ENCODE results near the gene PRR23E. TPM values are rescaled to one million over a fixed set of nuclear protein-coding genes. Genes with fewer than 3 reads are reported as not detected.

PRR23E gene
- polyA plus RNA-seq, 1 of the 3 experiments (the other 2 are of a cell fraction): not detected

DNA sequence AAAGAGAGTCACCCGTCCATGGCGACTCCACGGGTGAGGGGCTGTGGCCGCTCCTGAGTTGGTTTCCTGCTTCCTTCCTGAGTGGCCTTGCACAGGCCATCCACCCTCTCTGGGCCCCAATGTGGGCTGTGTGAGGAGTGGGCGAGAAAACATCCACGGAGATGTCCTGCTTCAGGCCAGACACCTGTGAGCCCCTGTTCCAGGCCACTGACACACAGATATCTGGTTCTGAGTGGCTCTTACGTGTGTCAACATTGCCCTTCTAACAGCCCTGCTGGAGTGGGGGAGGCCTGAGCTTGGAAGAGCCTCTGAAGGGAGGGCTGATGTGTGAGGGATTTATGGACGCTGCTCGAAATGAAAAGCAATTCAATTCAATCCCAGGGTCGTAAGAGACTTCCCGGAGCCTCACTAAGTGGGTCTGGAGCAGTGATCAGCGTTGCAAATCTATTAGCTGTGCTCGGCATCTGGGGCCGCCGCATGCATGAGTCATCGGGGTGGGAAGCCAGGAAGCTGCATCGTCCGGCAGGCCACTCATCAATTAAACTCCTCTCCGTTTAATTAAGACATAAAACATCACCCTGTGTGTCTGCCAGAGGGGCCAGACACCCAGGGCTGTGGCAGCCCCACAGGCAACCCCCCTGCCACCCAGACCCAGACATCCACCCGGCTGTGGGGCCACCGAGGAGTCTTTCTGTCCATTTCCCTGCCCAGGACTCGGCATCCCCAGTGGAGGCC lies 20.0 kb upstream of the PRR23E start (continued):
- TF ChIP-seq, protein P1, sequence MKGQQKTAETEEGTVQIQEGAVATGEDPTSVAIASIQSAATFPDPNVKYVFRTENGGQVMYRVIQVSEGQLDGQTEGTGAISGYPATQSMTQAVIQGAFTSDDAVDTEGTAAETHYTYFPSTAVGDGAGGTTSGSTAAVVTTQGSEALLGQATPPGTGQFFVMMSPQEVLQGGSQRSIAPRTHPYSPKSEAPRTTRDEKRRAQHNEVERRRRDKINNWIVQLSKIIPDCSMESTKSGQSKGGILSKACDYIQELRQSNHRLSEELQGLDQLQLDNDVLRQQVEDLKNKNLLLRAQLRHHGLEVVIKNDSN (IDR thresholded peaks at IDR 0.05; ENCODE audit: borderline replicate concordance, low read depth): 0 out of 2 replicates have a peak, but pooled peaks have one; percentile 42
- TF ChIP-seq TAF1 (IDR thresholded peaks at IDR 0.05; ENCODE audit: borderline replicate concordance, low read depth, low read length) (peak; percentile 54; the same call in 1 of the 2 replicates), MXI1 (IDR thresholded peaks at IDR 0.05; ENCODE audit: low read depth, low read length) (no peak), POLR2AphosphoS5 (IDR thresholded peaks at IDR 0.05; ENCODE audit: low read depth, low read length) (peak; percentile 95), ELF1 (IDR thresholded peaks at IDR 0.05) (peak; percentile 62), JUND (IDR thresholded peaks at IDR 0.05) (peak; percentile 100), YY1 (IDR thresholded peaks at IDR 0.05; ENCODE audit: low read depth) (no peak), RAD21 (IDR thresholded peaks at IDR 0.05; ENCODE audit: low read length) (no peak; the same call in none of the 2 replicates), CHD2 (IDR thresholded peaks at IDR 0.05; ENCODE audit: low read length, partially characterized antibody) (peak; percentile 87)
- TF ChIP-seq, protein P2, sequence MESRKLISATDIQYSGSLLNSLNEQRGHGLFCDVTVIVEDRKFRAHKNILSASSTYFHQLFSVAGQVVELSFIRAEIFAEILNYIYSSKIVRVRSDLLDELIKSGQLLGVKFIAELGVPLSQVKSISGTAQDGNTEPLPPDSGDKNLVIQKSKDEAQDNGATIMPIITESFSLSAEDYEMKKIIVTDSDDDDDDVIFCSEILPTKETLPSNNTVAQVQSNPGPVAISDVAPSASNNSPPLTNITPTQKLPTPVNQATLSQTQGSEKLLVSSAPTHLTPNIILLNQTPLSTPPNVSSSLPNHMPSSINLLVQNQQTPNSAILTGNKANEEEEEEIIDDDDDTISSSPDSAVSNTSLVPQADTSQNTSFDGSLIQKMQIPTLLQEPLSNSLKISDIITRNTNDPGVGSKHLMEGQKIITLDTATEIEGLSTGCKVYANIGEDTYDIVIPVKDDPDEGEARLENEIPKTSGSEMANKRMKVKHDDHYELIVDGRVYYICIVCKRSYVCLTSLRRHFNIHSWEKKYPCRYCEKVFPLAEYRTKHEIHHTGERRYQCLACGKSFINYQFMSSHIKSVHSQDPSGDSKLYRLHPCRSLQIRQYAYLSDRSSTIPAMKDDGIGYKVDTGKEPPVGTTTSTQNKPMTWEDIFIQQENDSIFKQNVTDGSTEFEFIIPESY (IDR thresholded peaks at IDR 0.05; ENCODE audit: borderline replicate concordance, low read depth): peak; percentile 85; the same call in 1 of the 2 replicates

DNA sequence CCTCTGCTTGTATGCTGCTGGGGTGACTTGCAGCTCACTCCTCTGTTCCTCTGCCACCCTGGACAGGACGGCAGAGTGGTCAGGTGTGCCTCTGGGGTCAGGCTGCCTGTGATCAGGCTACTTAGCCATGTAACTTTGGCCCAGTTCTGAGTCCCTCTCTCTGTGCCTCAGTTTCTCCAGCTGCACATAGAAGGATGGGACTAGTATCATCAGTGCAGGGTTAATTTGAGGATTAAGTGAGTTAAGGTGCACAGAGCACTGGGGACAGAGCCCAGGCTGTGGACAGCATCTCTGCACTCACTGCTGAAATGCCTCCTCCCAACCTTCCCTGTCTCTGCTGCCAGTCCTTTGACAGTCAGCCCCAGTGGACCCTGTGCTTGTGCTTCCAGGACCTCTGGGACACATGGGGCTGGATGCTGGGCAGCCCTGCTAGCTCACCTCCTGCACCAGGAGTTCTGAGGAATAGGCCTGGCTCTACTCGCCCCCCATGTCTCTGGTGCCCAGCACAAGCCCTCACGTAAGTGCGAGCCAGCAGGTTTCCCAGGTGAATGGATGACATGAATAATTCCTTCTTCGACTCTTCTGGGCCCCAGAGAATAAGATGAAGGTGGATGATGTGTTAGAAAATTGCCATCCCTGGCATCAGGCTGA lies 19.3 kb upstream of the PRR23E start:
- ChIA-PET POLR2A (interaction anchor here (0.6 to 1.5 kb wide), 9 partner anchors 8 to 1238 kb away, joined by 3 to 7 read pairs (median 4); no protein-coding TSS in a partner anchor), CTCF (interaction anchor here (0.6 to 5.3 kb wide), 11 partner anchors 8 to 494 kb away, joined by 3 to 30 read pairs (median 3); no protein-coding TSS in a partner anchor)
- WGBS (ENCODE audit: low lambda C conversion rate): 70% methylated on average over 5 of the region's 5 CpGs
- Histone ChIP-seq H3K27me3 (ENCODE audit: insufficient read depth) (no peaks in the 10 kb centered on the region), H3K36me3 (replicated peaks in 1 of 2; ENCODE audit: control insufficient read depth in 1 of 2, insufficient read depth in 2 of 2, low read length in 1 of 2) (no peaks in the 10 kb centered on the region), H2AFZ (ENCODE audit: low read depth) (no peak overlapping the region), H3F3A (replicated peaks; ENCODE audit: insufficient read depth) (peaks cover 10% of the 10 kb centered on the region), H3K4me2 (peak overlapping the region; percentile 71), H3K4me3 (ENCODE audit: low read depth in 2 of 2, low read length in 1 of 2) (no peak overlapping the region), H3K9me2 (no peaks in the 10 kb centered on the region), H3K4me1 (ENCODE audit: control insufficient read depth in 1 of 2, insufficient read depth in 2 of 2, low read depth in 1 of 2, low read length in 1 of 2) (peaks cover 33 to 50% of the 10 kb centered on the region in 2 experiments), H3K79me2 (ENCODE audit: insufficient read depth) (no peaks in the 10 kb centered on the region), H3K9ac (peak overlapping the region; percentile 60; the same call in 1 of the 2 replicates), H3K9me3 (no peaks in the 10 kb centered on the region), H4K20me1 (ENCODE audit: insufficient read depth) (no peaks in the 10 kb centered on the region), H3K27ac (ENCODE audit: low read depth in 2 of 2, low read length in 1 of 2) (peak overlapping the region; percentile 95 to 97)
- TF ChIP-seq JUND (IDR thresholded peaks at IDR 0.05): no peak
- no peak for TF ChIP-seq YY1 (IDR thresholded peaks at IDR 0.05; ENCODE audit: low read depth)
- TF ChIP-seq RXRA (IDR thresholded peaks at IDR 0.05; ENCODE audit: borderline replicate concordance, low read depth): no peak
- TF ChIP-seq, protein P3, sequence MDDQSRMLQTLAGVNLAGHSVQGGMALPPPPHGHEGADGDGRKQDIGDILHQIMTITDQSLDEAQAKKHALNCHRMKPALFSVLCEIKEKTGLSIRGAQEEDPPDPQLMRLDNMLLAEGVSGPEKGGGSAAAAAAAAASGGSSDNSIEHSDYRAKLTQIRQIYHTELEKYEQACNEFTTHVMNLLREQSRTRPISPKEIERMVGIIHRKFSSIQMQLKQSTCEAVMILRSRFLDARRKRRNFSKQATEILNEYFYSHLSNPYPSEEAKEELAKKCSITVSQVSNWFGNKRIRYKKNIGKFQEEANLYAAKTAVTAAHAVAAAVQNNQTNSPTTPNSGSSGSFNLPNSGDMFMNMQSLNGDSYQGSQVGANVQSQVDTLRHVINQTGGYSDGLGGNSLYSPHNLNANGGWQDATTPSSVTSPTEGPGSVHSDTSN (IDR thresholded peaks at IDR 0.05): no peak
- no peak for DNase-seq

Measured in SK-N-SH (cell line).